HepG2 (cell line): Measurements from ENCODE around the gene MYO18B. TPM values are rescaled to one million over a fixed set of nuclear protein-coding genes. Genes with fewer than 3 reads are reported as not detected.

Source experiments
- ATAC-seq: fragments of 200-7000 bp; cut with Tn5 transposase; 3 replicates; pipeline ENCODE4 v1.9.1; 2020; ENCODE audit warnings: mild to moderate bottlenecking, moderate library complexity
- BruUV-seq: library from RNA; stranded (reverse); fragments of 400-500 nt; replicated peaks from 2 replicates; lab custom pipeline; 2021; lab: Mats Ljungman, UMichigan
- CTCF ChIA-PET: fragments of 300-600 bp; formaldehyde crosslinking; extraction: SDS; loops from one replicate; lab custom pipeline; 2021; ENCODE audit warnings: low total read pairs, inconsistent platforms, low intra/inter-chr PET ratio; lab: Yijun Ruan, JAX
- POLR2A ChIA-PET: fragments of 350-600 bp; sonication (Branson Sonifier 250); formaldehyde crosslinking; loops from one replicate; lab custom pipeline; 2020; ENCODE audit warnings: antibody characterized with exemption, inconsistent platforms; lab: Yijun Ruan, JAX
- DNase-seq: peaks from one replicate; pipeline ENCODE4 v3.0.0-alpha.2; 2015; ENCODE audit warnings: low spot score
- FAIRE-seq: peaks from 3 replicates; lab custom pipeline; 2011; peaks lifted over from hg19 to GRCh38; lab: Jason Lieb, UNC
- H2AFZ ChIP-seq: one replicate; pipeline ENCODE4 v1.6.1; 2011; ENCODE audit warnings: low read length, inconsistent platforms
- H3K27ac ChIP-seq: fragments of 300-600 bp; 3 replicates; pipeline ENCODE4 v1.8.0; 2011; ENCODE audit warnings: mixed run types, mild to moderate bottlenecking, mixed read lengths, low read length, inconsistent platforms; ENCODE audit not compliant: insufficient read depth; ENCODE audit errors: extremely low read length
- H3K27me3 ChIP-seq, 2 experiments: fragments of 200-600 bp in 1 of 2; 2 replicates in 1 of 2; 3 replicates in 1 of 2; pipeline versions ENCODE4 v1.6.0 to v1.8.0; 2011; ENCODE audit warnings: low read length in 2 of 2, mild to moderate bottlenecking in 2 of 2, moderate library complexity in 2 of 2, inconsistent platforms in 1 of 2; ENCODE audit not compliant: insufficient read depth in 2 of 2, control insufficient read depth in 1 of 2
- H3K36me3 ChIP-seq, 2 experiments: fragments of 200-600 bp in 1 of 2; replicated peaks in 1 of 2; 2 replicates in 1 of 2; 3 replicates in 1 of 2; pipeline versions ENCODE4 v1.5.1 to v1.8.0; 2011; ENCODE audit warnings: low read length in 2 of 2, inconsistent platforms in 1 of 2; ENCODE audit not compliant: insufficient read depth in 2 of 2, control insufficient read depth in 1 of 2
- H3K4me1 ChIP-seq: 2 replicates; pipeline ENCODE4 v1.5.1; 2012; ENCODE audit warnings: low read length, inconsistent platforms; ENCODE audit not compliant: insufficient read depth
- H3K4me2 ChIP-seq: 2 replicates; pipeline ENCODE4 v1.6.0; 2011; ENCODE audit warnings: low read depth, low read length, inconsistent platforms
- H3K4me3 ChIP-seq, 3 experiments: fragments of 200-600 bp in 1 of 3; sonication (generic), shearing (Covaris generic) in 1 of 3; replicated peaks in 1 of 3; 2 replicates each; pipeline ENCODE4 v1.5.1; 2011 to 2016; ENCODE audit warnings: low read length in 3 of 3, inconsistent platforms in 2 of 3, low read depth in 2 of 3, mild to moderate bottlenecking in 2 of 3, control low read depth in 1 of 3, mixed read lengths in 1 of 3; ENCODE audit not compliant: insufficient read depth in 1 of 3
- H3K79me2 ChIP-seq: one replicate; pipeline ENCODE4 v1.6.1; 2011; ENCODE audit warnings: low read length, inconsistent platforms; ENCODE audit not compliant: insufficient read depth
- H3K9ac ChIP-seq: 2 replicates; pipeline ENCODE4 v1.6.0; 2011; ENCODE audit warnings: mild to moderate bottlenecking, low read depth, low read length, inconsistent platforms; ENCODE audit not compliant: insufficient read depth
- H3K9me3 ChIP-seq: 2 replicates; pipeline ENCODE4 v1.5.1; 2012; ENCODE audit warnings: mild to moderate bottlenecking, low read length
- H4K20me1 ChIP-seq: 2 replicates; pipeline ENCODE4 v1.6.0; 2011; ENCODE audit warnings: inconsistent platforms, mild to moderate bottlenecking, low read length, moderate library complexity; ENCODE audit not compliant: insufficient read depth
- ARID4A ChIP-seq: sonication (generic); formaldehyde crosslinking; IDR thresholded peaks from 2 replicates; pipeline ENCODE4 v1.5.0; 2020; ENCODE audit warnings: mild to moderate bottlenecking, missing genetic modification reagents, borderline replicate concordance
- ARNT ChIP-seq: fragments of 450-650 bp; IDR thresholded peaks from 2 replicates; pipeline ENCODE4 v1.6.1; 2017
- CBX5 ChIP-seq: sonication (generic); formaldehyde crosslinking; IDR thresholded peaks from 2 replicates; pipeline ENCODE4 v1.4.0; 2020; ENCODE audit warnings: missing genetic modification reagents, borderline replicate concordance
- EED ChIP-seq: sonication (generic); formaldehyde crosslinking; IDR thresholded peaks from 2 replicates; pipeline ENCODE4 v1.5.0; 2020; ENCODE audit warnings: mild to moderate bottlenecking, missing genetic modification reagents
- PLRG1 ChIP-seq: fragments of 450-650 bp; conservative IDR thresholded peaks from 2 replicates; pipeline ENCODE4 v1.6.1; 2016
- RAD51 ChIP-seq: fragments of 450-650 bp; IDR thresholded peaks from 2 replicates; pipeline ENCODE4 v1.6.1; 2016; ENCODE audit warnings: borderline replicate concordance
- RFXANK ChIP-seq: IDR thresholded peaks from 2 replicates; pipeline ENCODE4 v1.6.1; 2016
- SALL2 ChIP-seq: sonication (generic); formaldehyde crosslinking; IDR thresholded peaks from 2 replicates; pipeline ENCODE4 v1.8.1; 2023; ENCODE audit warnings: mild to moderate bottlenecking, missing genetic modification reagents, inconsistent platforms
- SCMH1 ChIP-seq: sonication (generic); formaldehyde crosslinking; IDR thresholded peaks from 2 replicates; pipeline ENCODE4 v1.9.0; 2021; ENCODE audit warnings: missing genetic modification reagents, mild to moderate bottlenecking, borderline replicate concordance
- TEAD3 ChIP-seq: optimal IDR thresholded peaks from 2 replicates; pipeline ENCODE3; 2016; ENCODE audit warnings: borderline replicate concordance
- ZNF326 ChIP-seq: sonication (generic); formaldehyde crosslinking; IDR thresholded peaks from 2 replicates; pipeline ENCODE4 v1.4.0; 2020; ENCODE audit warnings: missing genetic modification reagents, borderline replicate concordance
- ZNF354B ChIP-seq: sonication (generic); formaldehyde crosslinking; IDR thresholded peaks from 2 replicates; pipeline ENCODE4 v1.8.0; 2022; ENCODE audit warnings: mild to moderate bottlenecking, missing genetic modification reagents
- ZNF362 ChIP-seq: sonication (generic); formaldehyde crosslinking; IDR thresholded peaks from 2 replicates; pipeline ENCODE4 v1.4.0; 2020; ENCODE audit warnings: missing genetic modification reagents, mild to moderate bottlenecking, borderline replicate concordance
- ZNF780A ChIP-seq: sonication (generic); formaldehyde crosslinking; IDR thresholded peaks from 2 replicates; pipeline ENCODE4 v1.8.0; 2022; ENCODE audit warnings: mild to moderate bottlenecking, missing genetic modification reagents, moderate library complexity
- WGBS: methylation state at CpG from one replicate; pipeline ENCODE4 v1.1.6; 2017; ENCODE audit warnings: low lambda C conversion rate; 5-methylcytosine and 5-hydroxymethylcytosine counted together
- in situ Hi-C: cut with HindIII; loops from 2 replicates; pipeline ENCODE4 v1.10.0; 2017; ENCODE audit warnings: low pct_unique_long_range_greater_than_20kb; ENCODE audit not compliant: extremely low pct_ligation_motif_present
- intact Hi-C: fragments of 100-400 bp; cut with micrococcal nuclease; formaldehyde crosslinking; loops from one replicate; pipeline ENCODE4 v1.10.0; 2022; ENCODE audit not compliant: unreplicated experiment
- polyA plus RNA-seq, 8 experiments: library from polyadenylated mRNA; depleted of rRNA in 3 of 8; stranded (reverse) in 7 of 8; unstranded in 1 of 8; fragments of >200 nt; fragmentation: Illumina TruSeq in 4 of 8; extraction: Trizol in 4 of 8; gene quantifications; 2 replicates each; pipeline versions ENCODE4 v1.2.1 to v1.2.3, GENCODE V29; 2011 to 2016; ENCODE audit warnings: low read depth in 4 of 8, missing spikeins in 1 of 8, mixed read lengths in 1 of 8; ENCODE audit not compliant: insufficient read depth in 1 of 8
- total RNA-seq, 5 experiments: library from RNA; depleted of rRNA; stranded (reverse); fragments of >200 nt; fragmentation: Illumina TruSeq; extraction: Trizol; gene quantifications; 2 replicates each; pipeline ENCODE4 v1.2.3, GENCODE V29; 2016; ENCODE audit warnings: low read depth in 1 of 5

MYO18B gene
- total and polyA plus RNA-seq, 2 of the 13 experiments (the other 11 are each of a cell fraction or from before 2014, with no cell fraction given) = 0.01 TPM; not detected in 1

DNA sequence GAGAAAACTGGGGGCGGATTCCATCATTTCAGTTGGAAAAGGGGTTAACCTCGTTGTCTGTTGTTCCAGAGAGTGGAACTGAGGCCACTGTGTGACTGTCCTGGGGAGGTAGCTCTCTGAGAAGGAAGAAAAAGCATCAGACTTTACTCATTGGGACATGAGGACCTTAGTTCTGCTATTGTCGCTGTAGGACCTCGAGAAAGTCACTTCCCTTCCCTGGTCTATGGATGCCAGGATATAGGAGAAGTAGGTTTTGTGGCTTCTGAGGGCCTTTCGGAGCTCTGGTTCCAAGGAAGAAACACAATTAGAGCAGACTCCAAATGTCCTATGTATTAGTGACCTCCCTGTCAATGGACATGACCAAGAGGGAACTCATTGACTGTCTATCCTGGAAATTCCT lies 6.2 kb downstream of the MYO18B start:
- no peaks in the 10 kb centered on the region for H3K9me3 ChIP-seq
- H2AFZ ChIP-seq = no peak overlapping the region
- TF ChIP-seq TEAD3 (CRISPR knock-in tag) = no peak
- TF ChIP-seq ZNF362 (CRISPR knock-in tag) = no peak
- TF ChIP-seq ARNT = no peak
- no peak for TF ChIP-seq RFXANK
- TF ChIP-seq ZNF780A = no peak
- TF ChIP-seq ZNF326 (CRISPR knock-in tag) = no peak
- no peak for TF ChIP-seq PLRG1
- TF ChIP-seq ZNF354B = no peak
- TF ChIP-seq RAD51 = no peak
- no peak for TF ChIP-seq EED (CRISPR knock-in tag)
- TF ChIP-seq ARID4A (CRISPR knock-in tag) = no peak
- no peak for TF ChIP-seq SALL2 (CRISPR knock-in tag)
- TF ChIP-seq SCMH1 (CRISPR knock-in tag) = no peak
- no peak for TF ChIP-seq CBX5 (CRISPR knock-in tag)
- TF ChIP-seq, all 625 proteins: peak for 0
- peaks cover 37% of the 10 kb centered on the region for H3K4me1 ChIP-seq
- ChIA-PET CTCF (no interaction called here), POLR2A (no interaction called here)
- intact Hi-C loops (no loop called here), in situ Hi-C loops (no loop called here)
- no TSS peak for BruUV-seq
- DNase-seq (no peak), FAIRE-seq (no peak), ATAC-seq (no peak)
- WGBS = 48% methylated on average over 3 of the region's 5 CpGs
- no peaks in the 10 kb centered on the region for H3K79me2 ChIP-seq
- H3K4me3 ChIP-seq = no peak overlapping the region
- H3K27me3 ChIP-seq = no peaks in the 10 kb centered on the region; a peak in 3 of 5 replicates
- no peaks in the 10 kb centered on the region for H3K36me3 ChIP-seq
- no peak overlapping the region for H3K27ac ChIP-seq
- no peaks in the 10 kb centered on the region for H4K20me1 ChIP-seq
- H3K9ac ChIP-seq = no peak overlapping the region
- no peak overlapping the region for H3K4me2 ChIP-seq
